Cerebellar nuclear complex (tissue), 1 donor: ENCODE data around the gene GABRB3.
"Not testable (repeated sequence)": the region's sequence is repeated elsewhere in the genome, so short reads cannot be mapped to it uniquely, and the experiment has no call there.

Experiments used
- DNase-seq, 2 experiments: peaks; one replicate each; lab custom pipeline; 2025; lab: John Stamatoyannopoulos, UW

Gene GABRB3

GRCh38 chr15:26736502-26737248 is 36.2 kb downstream of the GABRB3 start:
- DNase-seq = no peak

GRCh38 chr15:26731965-26732364 is 40.9 kb downstream of the GABRB3 start:
- no peak for DNase-seq

- no peak for DNase-seq
These were observed 43.3 kb downstream of the GABRB3 start for GRCh38 chr15:26729581-26729980.

GRCh38 chr15:26729030-26729429 is 43.8 kb downstream of the GABRB3 start:
- no peak for DNase-seq

GRCh38 chr15:26724381-26725150 is 48.3 kb downstream of the GABRB3 start:
- DNase-seq = no peak

GRCh38 chr15:26722621-26723160 is 50.2 kb downstream of the GABRB3 start:
- no peak for DNase-seq

GRCh38 chr15:26721232-26721967 is 51.5 kb downstream of the GABRB3 start:
- DNase-seq = no peak

GRCh38 chr15:26720546-26720945 is 52.3 kb downstream of the GABRB3 start:
- no peak for DNase-seq

GRCh38 chr15:26719866-26720265 is 53.0 kb downstream of the GABRB3 start:
- not testable (repeated sequence) for DNase-seq

GRCh38 chr15:26716069-26716468 is 56.8 kb downstream of the GABRB3 start:
- no peak for DNase-seq

- no peak for DNase-seq
These were observed 59.4 kb downstream of the GABRB3 start for GRCh38 chr15:26713498-26713897.

- DNase-seq = no peak
These were observed 60.5 kb downstream of the GABRB3 start for GRCh38 chr15:26712335-26712734.

GRCh38 chr15:26711445-26711844 is 61.4 kb downstream of the GABRB3 start:
- DNase-seq = no peak

- DNase-seq = no peak
These were observed 70.5 kb downstream of the GABRB3 start for GRCh38 chr15:26702381-26702780.

GRCh38 chr15:26698555-26698954 is 74.3 kb downstream of the GABRB3 start:
- no peak for DNase-seq

GRCh38 chr15:26697913-26698312 is 75.0 kb downstream of the GABRB3 start:
- no peak for DNase-seq

- no peak for DNase-seq
These were observed 81.6 kb downstream of the GABRB3 start for GRCh38 chr15:26691249-26691648.

GRCh38 chr15:26690778-26691177 is 82.1 kb downstream of the GABRB3 start:
- no peak for DNase-seq

GRCh38 chr15:26689462-26689861 is 83.4 kb downstream of the GABRB3 start:
- DNase-seq = no peak

GRCh38 chr15:26686547-26687187 is 86.2 kb downstream of the GABRB3 start:
- no peak for DNase-seq

- DNase-seq = no peak
These were observed 90.2 kb downstream of the GABRB3 start for GRCh38 chr15:26682598-26683164.

- no peak for DNase-seq
These were observed 92.9 kb downstream of the GABRB3 start for GRCh38 chr15:26679927-26680326.
